ENCODE results near the gene CD70. TPM values are rescaled to one million over a fixed set of nuclear protein-coding genes. Genes with fewer than 3 reads are reported as not detected.

CD70 gene
- total RNA-seq, 1 donor from 2014 or later, result 3.9 TPM

DNA sequence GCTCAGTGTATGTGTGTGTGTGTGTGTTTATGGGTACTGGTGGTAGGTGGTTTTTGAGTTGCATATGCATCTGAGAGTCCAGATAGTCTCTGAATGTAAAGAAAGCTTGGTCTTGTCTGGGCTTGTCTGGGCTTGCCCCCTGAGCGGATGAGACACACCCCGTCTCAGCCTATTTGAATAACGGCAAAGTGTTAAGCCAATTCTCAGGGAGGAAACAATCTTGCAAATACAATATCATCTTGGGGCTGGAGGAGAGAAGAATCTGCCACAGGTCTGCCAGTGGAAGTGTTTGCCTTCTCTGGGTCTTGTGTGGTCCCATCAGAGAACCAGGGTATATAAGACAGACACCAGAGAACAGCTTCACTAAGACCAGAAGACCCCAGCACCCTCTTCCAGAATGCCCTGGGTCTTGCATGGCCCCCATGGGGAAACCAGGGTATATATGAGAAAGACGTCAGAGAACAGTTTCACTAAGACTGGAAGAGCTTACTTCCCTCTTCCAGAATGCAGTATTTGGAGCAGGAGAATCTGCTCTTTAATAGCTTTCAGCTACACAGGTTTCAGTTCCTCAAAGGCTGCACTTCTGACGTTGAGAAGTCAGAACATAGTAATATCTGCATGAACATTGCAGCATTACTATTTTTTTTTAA, 13.3 kb downstream of the CD70 start:
- Mint-ChIP-seq H3K27ac (ENCODE audit: unreplicated experiment) (no peak overlapping the region), H3K27me3 (ENCODE audit: low read depth) (no peaks in the 10 kb centered on the region), H3K4me3 (ENCODE audit: unreplicated experiment) (no peak overlapping the region), H3K9me3 (ENCODE audit: low read depth) (peaks cover 3% of the 10 kb centered on the region), H3K36me3 (ENCODE audit: low read depth) (peaks cover 1% of the 10 kb centered on the region), H3K4me1 (ENCODE audit: low read depth) (peaks cover 11% of the 10 kb centered on the region)
- DNase-seq (ENCODE audit: low spot score), result no peak
- TF ChIP-seq CTCF (IDR thresholded peaks at IDR 0.05), result no peak

- Mint-ChIP-seq H3K27me3 (ENCODE audit: low read depth) (no peaks in the 10 kb centered on the region), H3K27ac (ENCODE audit: unreplicated experiment) (no peak overlapping the region), H3K4me1 (ENCODE audit: low read depth) (peaks cover 11% of the 10 kb centered on the region), H3K36me3 (ENCODE audit: low read depth) (peaks cover 1% of the 10 kb centered on the region), H3K9me3 (ENCODE audit: low read depth) (peaks cover 3% of the 10 kb centered on the region), H3K4me3 (ENCODE audit: unreplicated experiment) (no peak overlapping the region)
- no peak for TF ChIP-seq CTCF (IDR thresholded peaks at IDR 0.05)
- DNase-seq (ENCODE audit: low spot score), result no peak
Measured at GRCh38 chr19:6576869-6577475, 14.0 kb downstream of the CD70 start.

GRCh38 chr19:6573350-6573749, 17.6 kb downstream of the CD70 start:
- no peak for TF ChIP-seq CTCF (IDR thresholded peaks at IDR 0.05)
- H3K4me3 Mint-ChIP-seq (ENCODE audit: unreplicated experiment), result no peak overlapping the region
- no peak overlapping the region for H3K27ac Mint-ChIP-seq (ENCODE audit: unreplicated experiment)

DNA sequence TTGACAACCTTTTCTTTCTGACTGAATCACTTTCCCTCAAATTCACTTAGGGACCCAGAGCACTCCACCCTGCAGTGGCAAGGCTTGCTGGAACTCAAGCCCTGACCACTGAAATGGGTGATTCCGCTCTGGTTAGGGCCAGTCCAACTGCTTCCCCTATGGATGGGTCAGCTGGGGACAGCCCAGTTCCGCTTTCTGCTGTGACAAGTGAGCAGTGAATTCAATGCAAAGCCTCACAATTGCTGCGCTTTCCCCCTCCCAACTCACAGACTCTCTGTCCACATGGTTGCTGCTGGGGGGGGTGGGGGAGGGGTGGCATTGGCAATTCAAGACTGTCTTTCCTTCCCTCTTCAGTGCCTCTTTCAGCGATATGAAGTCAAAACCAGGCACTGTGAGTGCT, 18.7 kb downstream of the CD70 start:
- Mint-ChIP-seq H3K36me3 (ENCODE audit: low read depth) (peaks cover 3% of the 10 kb centered on the region), H3K9me3 (ENCODE audit: low read depth) (peaks cover 7% of the 10 kb centered on the region), H3K27me3 (ENCODE audit: low read depth) (peaks cover 17% of the 10 kb centered on the region), H3K4me3 (ENCODE audit: unreplicated experiment) (no peak overlapping the region), H3K4me1 (ENCODE audit: low read depth) (no peaks in the 10 kb centered on the region), H3K27ac (ENCODE audit: unreplicated experiment) (no peak overlapping the region)
- no peak for TF ChIP-seq CTCF (IDR thresholded peaks at IDR 0.05)
- no peak for DNase-seq (ENCODE audit: low spot score)

More at GRCh38 chr19:6573350-6573749, 17.6 kb downstream of the CD70 start:
- no peaks in the 10 kb centered on the region for H3K4me1 Mint-ChIP-seq (ENCODE audit: low read depth)
- no peak for DNase-seq (ENCODE audit: low spot score)
- H3K36me3 Mint-ChIP-seq (ENCODE audit: low read depth), result peaks cover 3% of the 10 kb centered on the region
- H3K27me3 Mint-ChIP-seq (ENCODE audit: low read depth), result peaks cover 11% of the 10 kb centered on the region
- H3K9me3 Mint-ChIP-seq (ENCODE audit: low read depth), result peaks cover 7% of the 10 kb centered on the region

DNA sequence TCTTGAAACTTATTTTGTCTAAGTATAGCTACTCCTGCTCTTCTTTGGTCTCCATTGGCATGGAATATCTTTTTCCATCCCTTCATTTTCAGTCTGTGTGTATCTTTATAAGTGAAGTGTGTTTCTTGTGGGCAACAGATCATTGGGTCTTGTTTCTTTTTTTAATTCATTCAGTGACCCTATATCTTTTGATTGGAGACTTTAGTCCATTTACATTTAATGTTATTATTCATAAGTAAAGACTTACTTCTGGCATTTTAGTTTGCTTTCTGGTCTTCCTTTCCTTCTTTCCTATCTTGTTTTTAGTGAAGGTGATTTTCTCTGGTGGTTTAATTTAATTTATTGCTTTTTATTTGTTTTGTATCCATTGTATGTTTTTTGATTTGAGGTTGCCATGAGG, 19.8 kb downstream of the CD70 start:
- Mint-ChIP-seq H3K4me3 (ENCODE audit: unreplicated experiment) (no peak overlapping the region), H3K27ac (ENCODE audit: unreplicated experiment) (no peak overlapping the region), H3K36me3 (ENCODE audit: low read depth) (peaks cover 3% of the 10 kb centered on the region), H3K4me1 (ENCODE audit: low read depth) (no peaks in the 10 kb centered on the region), H3K27me3 (ENCODE audit: low read depth) (peaks cover 17% of the 10 kb centered on the region), H3K9me3 (ENCODE audit: low read depth) (peaks cover 12% of the 10 kb centered on the region)
- TF ChIP-seq CTCF (IDR thresholded peaks at IDR 0.05), result no peak
- no peak for DNase-seq (ENCODE audit: low spot score)
